GM19193 (cell line): ENCODE results near the gene CYSRT1.

Experiments
- POLR2A ChIP-seq: IDR thresholded peaks from 4 replicates; pipeline ENCODE4 v1.6.1; 2011; ENCODE audit not compliant: insufficient read depth, insufficient read length; ENCODE audit errors: extremely low read depth

The CYSRT1 gene

DNA sequence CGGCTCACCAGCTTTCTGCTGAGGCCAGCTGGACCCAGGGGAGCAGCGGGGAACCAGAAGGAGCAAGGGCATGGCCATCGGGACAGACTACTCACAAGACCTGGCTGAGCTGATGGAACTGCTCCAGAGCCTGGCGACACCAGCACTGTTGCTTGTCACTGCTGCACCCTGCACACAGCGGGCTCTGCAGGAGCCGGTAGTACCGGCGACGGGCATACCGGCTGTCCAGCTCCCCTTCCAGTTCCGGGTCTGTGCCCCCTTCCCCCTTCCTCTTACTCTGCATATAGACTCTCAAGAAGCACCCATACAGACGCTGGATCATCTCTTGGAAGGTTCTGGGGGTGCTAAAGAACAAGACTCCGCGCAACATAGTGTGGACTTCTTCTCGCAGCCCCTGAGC is 37.6 kb upstream of the CYSRT1 start:
- no peak for TF ChIP-seq POLR2A

DNA sequence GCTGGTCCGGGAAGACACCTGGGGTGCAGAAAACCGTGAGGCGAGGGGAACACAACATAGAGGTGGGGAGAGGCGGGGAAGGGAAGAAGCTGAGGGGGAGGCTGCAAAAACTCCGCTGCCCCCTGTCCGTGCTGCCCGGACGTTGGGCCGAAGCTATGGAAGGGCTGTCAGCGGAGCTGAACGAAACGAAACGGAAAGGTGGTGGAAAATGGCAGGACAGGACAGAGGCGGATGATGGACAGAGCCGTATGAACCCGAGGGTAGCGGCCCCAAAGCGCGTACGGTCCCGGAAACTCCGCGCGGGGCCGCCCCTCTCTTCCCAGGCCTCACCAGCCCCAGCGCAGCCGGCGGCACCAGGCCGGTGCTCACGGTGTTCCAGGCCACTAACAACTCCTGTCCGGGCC is 36.9 kb upstream of the CYSRT1 start:
- TF ChIP-seq POLR2A = no peak

DNA sequence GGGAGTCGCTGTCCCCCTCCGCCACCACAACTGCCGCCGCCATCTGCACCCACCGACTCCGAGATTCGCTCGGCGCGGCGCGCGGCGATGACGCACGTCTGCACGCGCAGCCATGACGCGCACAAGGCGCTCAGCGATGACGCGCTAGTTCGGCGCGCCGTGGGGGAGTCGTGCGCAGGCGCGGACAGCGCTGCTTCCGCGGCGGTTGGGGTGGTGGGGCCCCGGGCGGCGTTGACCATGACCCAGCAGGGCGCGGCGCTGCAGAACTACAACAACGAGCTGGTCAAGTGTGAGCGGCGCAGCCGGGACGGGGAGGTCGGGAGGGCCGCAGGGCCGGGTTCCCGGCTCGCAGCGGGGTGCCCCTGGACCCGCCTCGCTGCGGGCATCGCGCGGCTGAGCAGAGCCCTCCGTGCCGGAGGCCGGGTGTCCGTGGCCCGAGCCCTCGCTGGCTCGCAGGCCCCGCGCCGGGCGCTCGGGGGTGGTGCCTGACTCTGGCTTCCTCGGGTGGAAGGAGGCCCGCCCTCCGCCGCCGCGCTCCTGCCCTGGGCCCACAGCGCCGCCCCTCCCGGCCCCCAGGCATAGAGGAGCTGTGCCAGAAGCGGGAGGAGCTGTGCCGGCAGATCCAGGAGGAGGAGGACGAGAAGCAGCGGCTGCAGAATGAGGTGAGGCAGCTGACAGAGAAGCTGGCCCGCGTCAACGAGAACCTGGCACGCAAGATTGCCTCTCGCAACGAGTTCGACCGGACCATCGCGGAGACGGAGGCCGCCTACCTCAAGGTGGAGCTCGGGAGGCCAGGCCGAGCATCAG is 36.3 kb upstream of the CYSRT1 start, which contains the start of the genes ANAPC2 and SSNA1:
TSS of gene ANAPC2 (minus strand) at position 71 of the 807 bp plus-strand sequence. CDS start at position 43, 28 bp downstream.
TSS of gene SSNA1 (plus strand) at position 187 of the 807 bp plus-strand sequence. CDS start at position 238, 51 bp downstream.
- TF ChIP-seq POLR2A = peak; percentile 94

DNA sequence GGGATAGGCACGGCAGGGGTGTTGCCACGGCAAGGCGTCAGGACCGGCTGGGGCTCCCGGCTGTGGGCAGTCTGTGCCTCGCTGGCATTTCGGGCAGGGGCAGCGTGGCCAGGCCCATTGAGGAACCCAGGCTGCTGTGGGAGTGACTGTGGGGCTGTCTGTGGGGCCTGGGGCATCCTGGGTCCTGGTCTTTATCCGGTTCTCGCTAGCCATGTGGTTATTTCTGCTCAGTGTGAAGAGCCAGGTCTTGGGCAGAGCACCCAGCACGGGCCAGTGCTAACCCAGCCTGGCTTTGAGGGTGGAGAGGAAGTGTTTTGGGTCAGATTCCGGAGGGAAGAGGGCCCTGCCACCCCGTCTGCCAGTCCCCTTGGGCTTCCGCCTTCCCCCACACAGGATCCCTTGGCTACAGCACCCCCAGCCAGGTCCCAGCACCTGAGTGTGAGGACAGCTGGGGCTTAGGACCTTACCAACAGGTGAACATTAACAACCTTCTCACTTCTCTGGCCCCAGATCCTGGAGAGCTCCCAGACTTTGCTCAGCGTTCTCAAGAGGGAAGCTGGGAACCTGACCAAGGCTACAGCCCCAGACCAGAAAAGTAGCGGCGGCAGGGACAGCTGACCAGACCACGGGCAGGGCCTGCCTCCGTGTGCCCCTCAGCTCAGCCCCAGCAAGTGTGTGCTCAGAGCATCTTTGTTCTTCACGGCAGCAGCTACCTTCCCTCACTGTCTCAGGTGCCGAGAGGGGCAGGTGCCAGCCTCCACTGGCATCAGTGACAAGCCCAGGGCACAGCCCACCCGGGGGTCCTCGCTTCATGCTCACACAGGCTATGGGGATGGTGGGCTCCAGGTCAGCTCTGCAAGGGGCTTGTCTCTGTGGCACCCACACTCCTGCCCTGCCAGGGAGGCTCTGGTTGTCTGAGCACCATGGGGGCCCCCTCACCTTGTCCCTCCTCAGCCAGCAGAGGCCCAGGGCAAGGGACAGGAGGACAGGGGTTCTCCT is 35.4 kb upstream of the CYSRT1 start:
- TF ChIP-seq POLR2A = no peak

DNA sequence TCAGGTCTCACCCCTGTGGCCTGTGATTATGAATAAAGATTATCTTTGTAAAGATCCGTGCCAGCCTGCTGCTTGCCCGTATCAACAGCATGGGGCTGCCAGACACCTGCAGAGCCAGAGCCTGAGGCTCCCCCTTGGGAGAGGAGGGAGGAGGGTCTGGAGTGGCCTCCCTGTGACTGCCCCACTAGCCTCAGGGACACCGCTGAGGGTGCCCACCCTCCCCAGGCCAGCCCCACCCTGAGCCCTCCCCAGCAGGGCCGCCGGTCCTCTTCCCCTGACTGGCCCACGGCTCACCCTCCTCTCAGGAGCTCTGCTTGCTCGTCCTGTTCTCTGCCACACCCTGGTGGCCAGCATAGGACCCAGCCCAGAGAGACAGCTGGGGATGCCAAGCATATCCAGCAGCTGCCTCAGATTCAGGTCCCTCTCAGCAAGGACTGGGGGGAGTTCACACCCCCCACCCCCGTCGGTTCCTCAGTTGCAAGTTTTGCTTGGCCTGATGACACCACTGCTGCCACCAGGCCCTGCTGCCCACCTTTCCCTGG is 34.6 kb upstream of the CYSRT1 start:
- no peak for TF ChIP-seq POLR2A

DNA sequence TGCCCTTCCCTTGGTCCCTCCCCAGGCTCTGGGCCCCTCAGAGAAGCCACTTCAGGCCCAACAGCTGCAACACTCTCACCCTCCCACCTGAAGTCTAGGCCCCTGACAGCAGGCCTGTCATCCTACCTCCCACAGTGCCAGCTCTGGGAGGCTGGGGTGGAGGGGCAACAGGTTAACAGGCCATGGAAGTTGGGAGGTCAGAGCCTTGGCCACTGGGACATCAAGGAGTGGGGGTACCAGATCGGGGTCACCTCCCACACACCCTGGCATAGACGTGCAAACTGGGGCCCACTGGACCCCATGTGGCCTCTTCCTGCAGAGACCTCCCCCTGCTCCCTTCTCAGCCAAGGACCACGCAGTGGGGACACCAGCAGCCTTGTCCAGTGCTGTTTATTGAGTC is 33.7 kb upstream of the CYSRT1 start:
- no peak for TF ChIP-seq POLR2A

DNA sequence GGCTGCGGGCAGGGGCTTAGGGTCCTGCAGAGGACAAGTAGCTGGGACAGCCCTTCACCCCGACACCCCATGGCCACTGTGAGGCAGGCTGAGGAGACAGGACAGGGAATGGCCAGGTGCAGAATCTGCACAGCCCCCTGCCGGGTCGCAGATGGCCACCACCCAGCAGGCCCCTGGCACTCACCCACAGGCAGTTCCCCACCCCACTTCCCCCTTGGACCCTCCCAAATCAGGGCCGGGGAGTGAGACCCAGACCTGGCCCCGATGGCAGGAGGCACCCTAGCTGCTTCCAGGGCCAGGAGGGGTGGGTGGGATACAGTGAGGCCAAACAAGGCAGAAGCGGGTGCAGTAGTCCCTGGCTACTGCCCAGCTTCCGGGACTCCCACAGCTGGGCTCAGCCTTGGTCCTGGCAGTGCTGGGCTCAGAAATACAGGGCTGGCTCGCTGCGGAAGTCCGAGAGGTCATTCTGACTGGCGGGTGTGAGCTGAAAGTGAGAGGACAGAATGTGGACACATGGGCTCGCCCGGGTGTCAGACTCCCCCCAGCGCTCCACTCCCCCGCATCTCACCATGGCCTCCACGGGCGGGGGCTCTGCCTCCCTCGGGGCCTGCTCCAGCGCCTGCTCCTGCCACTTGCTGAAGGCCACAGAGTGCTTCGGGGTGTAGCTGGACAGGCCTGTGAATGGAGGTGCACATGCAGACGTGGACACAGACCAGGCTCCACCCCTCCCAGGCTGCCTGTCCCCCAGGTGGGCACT is 33.1 kb upstream of the CYSRT1 start:
- TF ChIP-seq POLR2A = no peak

DNA sequence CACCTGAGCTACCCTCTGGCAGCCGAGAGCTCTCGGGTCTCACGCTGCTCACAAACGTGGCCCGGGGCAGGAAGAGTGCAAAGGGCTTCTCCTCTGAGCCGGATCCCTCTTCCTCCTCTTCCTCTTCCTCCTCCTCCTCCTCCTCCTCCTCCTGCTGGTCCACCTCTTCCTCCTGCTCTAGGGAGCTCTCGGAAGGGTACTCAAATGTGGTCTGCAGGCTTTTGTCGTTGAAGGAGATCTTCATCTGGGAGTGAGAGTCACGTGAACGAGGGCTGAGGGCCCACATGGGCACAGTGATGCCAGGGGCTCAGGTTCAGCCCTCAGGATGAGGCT is 32.6 kb upstream of the CYSRT1 start:
- no peak for TF ChIP-seq POLR2A

DNA sequence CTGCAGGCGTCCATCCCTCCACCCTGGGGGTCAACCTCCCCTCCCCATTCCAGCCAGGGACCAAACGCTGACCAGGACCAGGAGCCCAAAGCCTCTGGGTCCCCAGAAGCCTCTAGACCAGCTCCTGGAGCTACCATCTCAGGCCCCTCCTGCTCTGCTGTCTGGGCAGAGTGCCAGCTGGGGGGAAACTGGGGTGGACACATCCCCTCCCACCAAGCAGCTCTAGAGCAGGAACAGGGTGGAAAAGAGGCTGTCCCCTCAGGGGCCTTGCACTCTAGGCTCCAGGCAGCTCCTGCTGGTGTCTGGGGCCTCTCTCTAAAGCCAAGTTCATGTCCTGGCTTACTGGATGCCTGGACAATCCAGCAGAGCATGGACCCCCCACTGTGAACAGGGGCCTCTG is 32.1 kb upstream of the CYSRT1 start:
- TF ChIP-seq POLR2A = no peak

DNA sequence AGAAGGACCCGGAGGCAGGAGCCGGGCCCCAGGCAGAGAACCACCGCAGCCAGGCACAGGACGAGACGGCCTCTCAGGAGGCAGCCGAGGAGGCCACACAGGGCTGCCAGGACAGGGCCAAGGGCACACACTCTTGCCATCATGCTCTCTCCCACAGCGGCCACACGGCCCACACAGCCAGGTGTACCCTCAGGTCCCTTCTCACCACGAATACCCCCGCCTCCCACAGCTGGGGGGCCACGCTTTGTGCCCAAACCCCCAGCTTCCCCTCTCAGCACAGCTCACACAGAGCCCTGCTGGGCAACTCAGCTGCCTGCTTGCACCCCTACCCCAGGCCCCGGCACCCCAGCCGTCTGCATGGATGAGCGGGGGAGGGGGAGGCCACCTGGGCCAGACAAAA is 31.2 kb upstream of the CYSRT1 start:
- no peak for TF ChIP-seq POLR2A

DNA sequence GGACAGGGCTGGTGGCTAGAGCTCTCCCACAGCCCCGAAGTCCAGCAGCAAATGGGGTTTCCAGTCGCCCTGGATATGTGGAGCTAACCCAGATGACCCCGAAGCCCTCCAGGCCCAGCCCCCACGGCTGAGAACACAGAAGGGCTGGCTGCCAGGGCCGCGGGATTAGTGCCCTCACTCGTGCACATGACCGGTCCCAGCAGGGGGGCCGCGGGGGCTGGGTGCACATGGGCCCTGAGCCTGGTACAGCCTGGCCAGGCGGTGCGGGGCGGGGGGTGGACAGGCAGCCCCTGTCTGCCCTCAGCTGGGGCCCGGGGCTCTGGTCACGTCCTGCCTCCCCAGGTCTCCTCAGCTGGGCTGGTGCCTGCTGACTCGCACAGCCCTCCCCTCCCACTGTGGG is 30.6 kb upstream of the CYSRT1 start:
- TF ChIP-seq POLR2A = no peak

DNA sequence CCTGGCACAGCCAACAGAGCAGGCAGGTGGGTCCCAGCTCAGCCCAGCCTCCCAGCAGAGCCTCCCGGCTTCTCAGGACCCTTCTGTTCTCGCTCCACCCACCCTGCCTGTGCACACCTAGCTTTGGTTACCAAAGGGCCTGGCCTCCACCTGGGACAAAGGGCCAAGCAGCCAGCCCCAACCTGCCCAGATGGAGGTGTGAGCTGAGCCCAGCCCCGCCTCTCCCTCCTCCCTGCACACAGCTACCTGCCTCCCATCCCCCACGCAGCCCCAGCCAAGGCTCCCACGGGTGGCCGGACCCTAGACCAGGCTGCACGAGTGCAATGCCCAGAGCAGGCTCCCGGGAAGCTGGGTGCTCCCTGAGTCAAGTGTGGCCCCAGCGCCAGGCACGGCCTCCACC is 30.1 kb upstream of the CYSRT1 start:
- TF ChIP-seq POLR2A = no peak

DNA sequence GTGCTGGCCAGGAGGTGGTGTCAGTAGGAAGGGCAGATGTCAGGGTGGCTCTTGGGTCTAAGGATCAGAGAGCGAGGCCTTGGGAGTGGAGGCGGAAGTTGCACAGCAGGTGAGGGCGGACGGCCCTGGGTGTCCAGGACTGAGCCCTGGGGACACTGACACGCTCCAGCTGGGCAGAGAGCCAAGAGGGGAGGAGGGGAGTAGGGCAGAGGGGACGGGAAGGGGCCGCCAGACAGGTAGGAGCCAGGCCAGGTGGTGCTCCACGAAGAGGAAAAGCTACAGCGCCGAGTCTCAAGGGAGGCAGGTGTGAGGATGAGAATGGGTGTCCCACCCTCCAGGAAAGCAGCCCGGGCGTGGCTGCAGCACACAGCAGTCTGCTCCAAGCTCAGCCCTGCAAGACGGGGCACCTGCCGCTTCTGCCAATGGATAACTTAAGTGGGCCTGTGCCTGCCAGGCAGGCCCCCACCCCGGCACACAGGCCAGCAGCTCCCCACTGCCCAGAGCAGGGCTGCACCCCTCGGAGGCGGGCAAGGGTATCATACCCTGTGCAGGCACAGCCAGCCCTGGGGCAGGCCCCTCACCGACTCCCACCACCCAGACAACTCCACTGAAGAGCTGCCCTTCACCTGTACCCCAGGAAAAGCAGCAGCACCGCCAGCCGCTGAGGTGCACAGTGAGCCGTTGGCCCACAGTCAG is 29.3 kb upstream of the CYSRT1 start:
- TF ChIP-seq POLR2A = no peak

DNA sequence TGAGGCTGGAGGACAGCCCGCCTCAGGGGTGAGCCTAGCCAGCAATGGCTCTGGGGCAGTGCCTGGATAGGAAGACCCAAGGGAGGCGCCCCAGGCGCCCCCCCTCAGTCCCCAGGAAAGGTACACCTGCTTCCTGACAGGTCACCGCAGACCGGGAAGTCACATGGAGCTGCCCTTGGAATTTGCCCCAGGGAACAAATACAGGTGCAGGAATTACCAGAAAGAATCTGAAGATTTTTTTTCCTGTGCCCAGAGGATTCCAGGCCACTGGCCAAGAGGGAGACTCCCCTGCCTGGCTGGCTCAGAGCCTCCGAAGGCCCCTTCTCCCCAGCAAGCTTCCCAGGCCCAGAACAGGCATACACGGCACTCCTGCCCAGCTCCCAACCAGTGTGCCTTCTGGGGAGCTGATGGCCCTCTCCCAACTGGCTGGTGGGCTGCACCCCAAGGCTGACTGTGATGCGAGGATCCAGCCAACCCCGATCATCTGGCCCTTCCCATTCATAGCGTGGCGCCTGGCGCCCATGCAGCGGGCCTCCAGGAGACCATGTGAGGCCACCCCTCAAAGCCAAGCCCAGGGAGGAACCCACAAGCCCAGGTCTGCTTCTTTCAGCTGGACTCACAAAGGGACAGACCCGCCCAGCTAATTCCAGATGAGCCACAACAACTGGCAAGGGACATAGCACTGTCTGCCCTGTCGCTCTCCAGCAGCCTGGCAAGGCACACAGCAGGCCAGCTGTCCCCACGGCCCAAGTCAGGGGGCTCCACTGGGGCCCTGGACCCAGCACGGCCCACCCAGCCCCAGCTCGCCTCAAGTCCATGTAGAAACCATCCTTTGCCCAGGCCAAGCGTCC is 26.7 kb upstream of the CYSRT1 start:
- no peak for TF ChIP-seq POLR2A

DNA sequence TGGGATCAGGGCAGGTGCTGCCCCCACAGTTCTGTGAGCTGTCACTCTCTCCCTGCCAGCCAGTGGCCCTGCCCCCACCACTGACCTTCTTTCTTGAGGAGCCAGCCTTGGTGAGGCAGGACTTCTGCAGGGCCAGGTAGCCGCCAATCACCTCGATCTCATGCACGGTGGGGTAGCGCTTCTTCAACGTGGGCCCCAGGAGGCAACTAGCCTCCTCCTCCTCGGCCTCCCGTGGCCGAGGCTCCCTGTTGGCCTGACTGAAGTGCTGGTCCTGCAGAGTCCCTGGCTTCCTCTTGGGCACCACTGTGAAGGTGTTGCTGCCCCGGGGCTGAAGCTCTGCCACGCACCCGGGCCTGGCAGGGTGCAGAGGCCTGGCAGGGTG is 26.1 kb upstream of the CYSRT1 start:
- TF ChIP-seq POLR2A = no peak
